ENCODE measurements around the gene NONO.
"Not testable (repeated sequence)": the region's sequence is repeated elsewhere in the genome, so short reads cannot be mapped to it uniquely, and the experiment has no call there.

DNA sequence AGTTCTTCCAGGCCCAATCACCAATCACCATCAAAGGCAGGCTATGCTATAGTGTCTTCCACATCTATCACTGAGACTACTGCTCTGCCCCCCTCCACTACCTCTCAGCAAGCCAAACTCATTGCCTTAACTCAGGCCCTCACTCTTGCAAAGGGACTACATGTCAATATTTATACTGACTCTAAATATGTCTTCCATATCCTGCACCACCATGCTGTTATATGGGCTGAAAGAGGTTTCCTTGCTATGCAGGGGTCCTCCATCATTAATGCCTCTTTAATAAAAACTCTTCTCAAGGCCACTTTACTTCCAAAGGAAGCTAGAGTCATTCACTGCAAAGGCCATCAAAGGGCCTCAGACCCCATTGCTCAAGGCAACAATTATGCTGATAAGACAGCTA, 14.8 kb upstream of the NONO start:
- TF ChIP-seq, protein P1, sequence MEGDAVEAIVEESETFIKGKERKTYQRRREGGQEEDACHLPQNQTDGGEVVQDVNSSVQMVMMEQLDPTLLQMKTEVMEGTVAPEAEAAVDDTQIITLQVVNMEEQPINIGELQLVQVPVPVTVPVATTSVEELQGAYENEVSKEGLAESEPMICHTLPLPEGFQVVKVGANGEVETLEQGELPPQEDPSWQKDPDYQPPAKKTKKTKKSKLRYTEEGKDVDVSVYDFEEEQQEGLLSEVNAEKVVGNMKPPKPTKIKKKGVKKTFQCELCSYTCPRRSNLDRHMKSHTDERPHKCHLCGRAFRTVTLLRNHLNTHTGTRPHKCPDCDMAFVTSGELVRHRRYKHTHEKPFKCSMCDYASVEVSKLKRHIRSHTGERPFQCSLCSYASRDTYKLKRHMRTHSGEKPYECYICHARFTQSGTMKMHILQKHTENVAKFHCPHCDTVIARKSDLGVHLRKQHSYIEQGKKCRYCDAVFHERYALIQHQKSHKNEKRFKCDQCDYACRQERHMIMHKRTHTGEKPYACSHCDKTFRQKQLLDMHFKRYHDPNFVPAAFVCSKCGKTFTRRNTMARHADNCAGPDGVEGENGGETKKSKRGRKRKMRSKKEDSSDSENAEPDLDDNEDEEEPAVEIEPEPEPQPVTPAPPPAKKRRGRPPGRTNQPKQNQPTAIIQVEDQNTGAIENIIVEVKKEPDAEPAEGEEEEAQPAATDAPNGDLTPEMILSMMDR (optimal IDR thresholded peaks at IDR 0.05 in 1 of 3, IDR thresholded peaks at IDR 0.05 in 1 of 3, conservative IDR thresholded peaks at IDR 0.05 in 1 of 3; ENCODE audit: extremely low read depth in 1 of 3, insufficient read depth in 2 of 3, low read length in 3 of 3): not testable (repeated sequence)
- TF ChIP-seq EZH2 (IDR thresholded peaks at IDR 0.05; ENCODE audit: low read length): not testable (repeated sequence)

All from keratinocyte (primary cell).